Measurements from ENCODE around the gene STRA6. TPM values are rescaled to one million over a fixed set of nuclear protein-coding genes. Genes with fewer than 3 reads are reported as not detected.

Gene STRA6
- total RNA-seq, 1 donor from 2014 or later, result not detected

DNA sequence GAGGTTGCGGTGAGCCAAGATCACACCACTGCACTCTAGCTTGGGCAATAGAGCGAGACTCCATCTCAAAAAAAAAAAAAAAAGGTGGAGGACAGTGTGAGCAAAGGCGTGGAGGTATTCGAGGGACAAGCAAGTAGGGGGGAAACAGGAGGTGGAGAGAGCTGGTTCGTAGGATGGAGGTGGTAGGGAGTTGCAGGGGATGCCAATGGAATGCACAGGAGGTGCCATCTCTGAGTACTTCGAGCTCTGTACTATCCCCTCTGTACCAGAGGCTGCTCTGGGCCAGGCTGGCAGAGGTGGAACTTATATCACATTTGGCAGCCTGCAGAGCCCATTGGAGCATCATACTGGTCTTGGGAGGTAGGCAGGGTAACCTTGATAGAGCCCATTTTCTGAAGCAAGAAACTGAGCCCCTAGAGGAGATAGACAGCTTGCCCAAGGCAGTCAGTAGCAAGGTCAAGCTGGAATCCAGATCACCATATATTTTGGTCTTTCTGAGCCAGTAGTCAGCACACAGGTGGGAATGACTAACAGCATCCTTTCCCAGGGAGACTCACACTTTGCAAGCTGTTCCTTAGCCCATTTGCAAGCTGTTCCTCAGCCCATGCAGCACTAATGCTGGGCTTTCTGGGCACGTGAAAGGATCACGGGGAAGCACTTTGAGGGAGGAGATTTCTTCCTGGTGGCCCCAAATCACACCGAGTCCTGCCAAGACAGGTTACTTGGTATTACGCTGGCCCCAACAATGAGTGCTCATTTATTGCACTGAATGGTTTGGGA is 24.4 kb upstream of the STRA6 start:
- H3K4me3 ChIP-seq, result no peak overlapping the region

DNA sequence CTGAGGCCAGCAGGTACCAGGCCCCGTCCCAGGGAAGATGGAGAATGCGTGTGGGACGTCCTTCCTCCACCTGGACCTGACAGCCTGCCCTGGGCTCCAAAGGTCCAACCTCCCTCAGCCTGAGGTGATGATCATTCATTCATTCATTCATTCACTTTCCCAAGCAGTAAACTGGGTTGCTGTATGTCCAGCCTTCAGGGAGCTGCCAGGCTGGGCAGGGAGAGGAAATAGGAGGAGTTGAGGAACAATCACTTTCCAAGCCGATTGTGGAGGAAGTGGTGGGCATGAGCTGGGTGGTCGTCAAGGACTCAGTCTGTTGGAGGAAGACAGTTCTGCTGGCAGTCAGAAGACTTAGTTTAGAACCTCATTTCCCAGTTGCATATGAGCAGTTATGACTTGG is 23.3 kb upstream of the STRA6 start:
- intact Hi-C loops (cut with DNase I), result no loop called here
- TF ChIP-seq, protein P1, sequence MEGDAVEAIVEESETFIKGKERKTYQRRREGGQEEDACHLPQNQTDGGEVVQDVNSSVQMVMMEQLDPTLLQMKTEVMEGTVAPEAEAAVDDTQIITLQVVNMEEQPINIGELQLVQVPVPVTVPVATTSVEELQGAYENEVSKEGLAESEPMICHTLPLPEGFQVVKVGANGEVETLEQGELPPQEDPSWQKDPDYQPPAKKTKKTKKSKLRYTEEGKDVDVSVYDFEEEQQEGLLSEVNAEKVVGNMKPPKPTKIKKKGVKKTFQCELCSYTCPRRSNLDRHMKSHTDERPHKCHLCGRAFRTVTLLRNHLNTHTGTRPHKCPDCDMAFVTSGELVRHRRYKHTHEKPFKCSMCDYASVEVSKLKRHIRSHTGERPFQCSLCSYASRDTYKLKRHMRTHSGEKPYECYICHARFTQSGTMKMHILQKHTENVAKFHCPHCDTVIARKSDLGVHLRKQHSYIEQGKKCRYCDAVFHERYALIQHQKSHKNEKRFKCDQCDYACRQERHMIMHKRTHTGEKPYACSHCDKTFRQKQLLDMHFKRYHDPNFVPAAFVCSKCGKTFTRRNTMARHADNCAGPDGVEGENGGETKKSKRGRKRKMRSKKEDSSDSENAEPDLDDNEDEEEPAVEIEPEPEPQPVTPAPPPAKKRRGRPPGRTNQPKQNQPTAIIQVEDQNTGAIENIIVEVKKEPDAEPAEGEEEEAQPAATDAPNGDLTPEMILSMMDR (IDR thresholded peaks at IDR 0.05), result no peak
- H3K27me3 ChIP-seq, result peaks cover 16% of the 10 kb centered on the region
- no peaks in the 10 kb centered on the region for H3K9me3 ChIP-seq
- no peaks in the 10 kb centered on the region for H3K4me1 ChIP-seq
- ATAC-seq (no peak), DNase-seq (no peak)
- no peak overlapping the region for H3K4me3 ChIP-seq
- no peaks in the 10 kb centered on the region for H3K36me3 ChIP-seq
- no peak overlapping the region for H3K27ac ChIP-seq

More for the DNA sequence above, 24.4 kb upstream of the STRA6 start:
- Histone ChIP-seq H3K27me3 (peaks cover 11% of the 10 kb centered on the region), H3K4me1 (no peaks in the 10 kb centered on the region), H3K9me3 (no peaks in the 10 kb centered on the region), H3K36me3 (no peaks in the 10 kb centered on the region), H3K27ac (no peak overlapping the region)
- no peak for ATAC-seq
- intact Hi-C loops (cut with DNase I), result no loop called here
- TF ChIP-seq, protein P1 (IDR thresholded peaks at IDR 0.05), result no peak
- DNase-seq, result no peak

DNA sequence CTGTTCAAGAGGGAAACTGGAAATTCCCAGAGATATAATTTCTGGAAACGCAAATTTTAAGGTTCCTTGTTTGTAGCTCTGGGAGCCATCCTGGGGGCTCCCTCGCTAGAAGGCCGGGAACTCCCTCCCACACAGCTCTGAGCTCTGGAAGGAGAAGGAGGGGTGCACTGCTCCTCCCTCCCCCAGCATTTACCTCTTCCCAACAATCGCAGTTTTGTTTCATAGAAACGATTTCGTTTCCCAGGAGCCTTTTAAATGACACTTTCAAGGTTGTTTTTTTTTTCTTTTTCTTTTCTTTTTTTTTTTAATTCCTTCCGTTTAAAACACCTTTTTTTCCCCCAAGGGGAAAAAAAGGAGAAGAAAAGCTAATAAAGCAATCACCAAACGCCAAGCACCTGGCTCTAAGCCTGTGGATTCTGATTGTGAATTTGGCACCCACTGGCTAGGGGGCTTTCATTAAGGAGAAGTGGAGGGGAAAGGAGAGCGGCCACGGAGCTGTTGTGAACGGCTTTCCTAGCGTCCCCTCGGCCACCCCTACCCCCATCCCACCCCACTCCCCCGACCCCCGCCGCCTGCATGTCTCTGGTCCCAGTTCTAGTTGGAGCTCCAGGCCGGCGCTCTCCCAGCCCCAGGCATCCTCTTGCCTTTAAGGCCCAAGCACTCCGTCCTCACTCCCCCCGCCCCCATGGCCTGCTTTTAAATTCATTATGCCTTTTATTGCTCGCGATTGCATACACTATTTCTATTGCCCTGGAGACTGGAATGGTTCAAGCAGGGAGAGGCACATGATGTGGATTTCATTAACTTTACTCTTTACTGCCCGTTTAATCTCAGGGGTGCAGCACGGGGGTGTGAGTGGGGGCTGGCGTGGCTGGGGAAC is 19.9 kb upstream of the STRA6 start:
- TF ChIP-seq, protein P1 (IDR thresholded peaks at IDR 0.05), result no peak
- ATAC-seq, result no peak
- no peaks in the 10 kb centered on the region for H3K4me1 ChIP-seq
- no peak overlapping the region for H3K27ac ChIP-seq
- no peaks in the 10 kb centered on the region for H3K9me3 ChIP-seq
- peaks cover 31% of the 10 kb centered on the region for H3K27me3 ChIP-seq
- intact Hi-C loops (cut with DNase I), result no loop called here
- H3K36me3 ChIP-seq, result no peaks in the 10 kb centered on the region
- H3K4me3 ChIP-seq, result no peak overlapping the region
- no peak for DNase-seq

GRCh38 chr15:74221399-74222239 is 19.0 kb upstream of the STRA6 start:
- no peak overlapping the region for H3K4me3 ChIP-seq
- no peak for DNase-seq
- no peaks in the 10 kb centered on the region for H3K9me3 ChIP-seq
- H3K36me3 ChIP-seq, result no peaks in the 10 kb centered on the region
- no peak overlapping the region for H3K27ac ChIP-seq
- peaks cover 31% of the 10 kb centered on the region for H3K27me3 ChIP-seq
- ATAC-seq, result no peak
- TF ChIP-seq, protein P1 (IDR thresholded peaks at IDR 0.05), result no peak
- intact Hi-C loops (cut with DNase I), result no loop called here
- H3K4me1 ChIP-seq, result no peaks in the 10 kb centered on the region

- Histone ChIP-seq H3K4me1 (no peaks in the 10 kb centered on the region), H3K27me3 (peaks cover 26% of the 10 kb centered on the region), H3K9me3 (no peaks in the 10 kb centered on the region), H3K4me3 (no peak overlapping the region), H3K36me3 (no peaks in the 10 kb centered on the region), H3K27ac (no peak overlapping the region)
- ATAC-seq, result no peak
- DNase-seq, result no peak
- intact Hi-C loops (cut with DNase I), result no loop called here
- TF ChIP-seq, protein P1 (IDR thresholded peaks at IDR 0.05), result no peak
Observed at GRCh38 chr15:74220475-74221248, 18.1 kb upstream of the STRA6 start.
